B cell (primary cell): ENCODE measurements around the gene LIX1. TPM values are rescaled to one million over a fixed set of nuclear protein-coding genes. Genes with fewer than 3 reads are reported as not detected.
A peak's percentile ranks its signal among the peaks of the same experiment; 100 is the strongest.

ENCODE experiments used
- ATAC-seq: fragments of 200-7000 bp; cut with Tn5 transposase; one replicate; pipeline ENCODE4 v1.10.0; 2021; ENCODE audit warnings: low read depth, mild to moderate bottlenecking, moderate number of reproducible peaks, moderate library complexity
- CTCF ChIA-PET: fragments of 350-600 bp; sonication (Branson Sonifier 250); formaldehyde crosslinking; loops from one replicate; lab custom pipeline; 2021; ENCODE audit warnings: antibody characterized with exemption, inconsistent platforms; lab: Charles Lee
- POLR2A ChIA-PET: fragments of 350-600 bp; sonication (Branson Sonifier 250); formaldehyde crosslinking; loops from one replicate; lab custom pipeline; 2021; ENCODE audit warnings: antibody characterized with exemption; lab: Charles Lee
- DNase-seq: peaks from one replicate; pipeline ENCODE4 v3.0.0; 2013
- H2AFZ ChIP-seq: 2 replicates; pipeline ENCODE4 v1.6.1; 2012; ENCODE audit warnings: mild to moderate bottlenecking, low read depth, low read length; ENCODE audit not compliant: insufficient read depth, poor library complexity, severe bottlenecking
- H3K27ac ChIP-seq, 2 donors: 1 replicate in 1 of 2; 2 replicates in 1 of 2; pipeline ENCODE4 v1.5.1; 2012 to 2013; ENCODE audit warnings: low read length in 2 of 2, mild to moderate bottlenecking in 2 of 2, moderate library complexity in 1 of 2
- H3K27me3 ChIP-seq, 4 experiments: fragments of 200-600 bp in 1 of 4; sonication (generic) in 1 of 4; replicated peaks in 1 of 4; 1 replicate in 2 of 4; 2 replicates in 2 of 4; pipeline versions ENCODE4 v1.6.1 to v1.7.0; 2013 to 2016; ENCODE audit warnings: low read length in 3 of 4, mild to moderate bottlenecking in 2 of 4, mixed read lengths in 1 of 4, moderate library complexity in 1 of 4; ENCODE audit not compliant: insufficient read depth in 4 of 4, control insufficient read depth in 3 of 4; ENCODE audit errors: control extremely low read depth in 1 of 4
- H3K36me3 ChIP-seq, 2 experiments: replicated peaks in 1 of 2; 1 replicate in 1 of 2; 2 replicates in 1 of 2; pipeline versions ENCODE4 v1.6.1 to v1.7.1; 2013; ENCODE audit warnings: low read length in 1 of 2; ENCODE audit not compliant: insufficient read depth in 2 of 2, control insufficient read depth in 1 of 2; ENCODE audit errors: control extremely low read depth in 1 of 2, extremely low read depth in 1 of 2
- H3K4me1 ChIP-seq, 2 donors: fragments of 200-600 bp in 1 of 2; sonication (generic) in 1 of 2; 1 replicate in 1 of 2; 2 replicates in 1 of 2; pipeline versions ENCODE4 v1.5.1 to v1.6.1; 2013 to 2017; ENCODE audit warnings: low read length in 2 of 2; ENCODE audit not compliant: control insufficient read depth in 2 of 2, insufficient read depth in 2 of 2
- H3K4me2 ChIP-seq: replicated peaks from 2 replicates; pipeline ENCODE3; 2012; ENCODE audit warnings: mild to moderate bottlenecking, low read depth, low read length; ENCODE audit not compliant: poor library complexity, severe bottlenecking
- H3K4me3 ChIP-seq, 5 experiments: fragments of 200-600 bp in 1 of 5; sonication (generic) in 1 of 5; 1 replicate in 3 of 5; 2 replicates in 2 of 5; pipeline versions ENCODE4 v1.5.1 to v1.7.0; 2011 to 2016; ENCODE audit warnings: low read length in 4 of 5, mild to moderate bottlenecking in 4 of 5, low read depth in 2 of 5, control low read depth in 1 of 5, moderate library complexity in 1 of 5; ENCODE audit not compliant: insufficient read depth in 1 of 5; ENCODE audit errors: control extremely low read depth in 1 of 5, extremely low read depth in 1 of 5
- H3K79me2 ChIP-seq: fragments of 200-600 bp; sonication (generic); one replicate; pipeline ENCODE4 v1.6.0; 2016; ENCODE audit warnings: low read length; ENCODE audit not compliant: control insufficient read depth, insufficient read depth
- H3K9ac ChIP-seq: fragments of 200-600 bp; sonication (generic); 2 replicates; pipeline ENCODE4 v1.6.1; 2017; ENCODE audit warnings: mild to moderate bottlenecking, low read length, moderate library complexity
- H3K9me3 ChIP-seq, 3 donors: one replicate each; pipeline versions ENCODE4 v1.6.1 to v1.7.1; 2013; ENCODE audit warnings: low read length in 2 of 3; ENCODE audit not compliant: control insufficient read depth in 2 of 3, insufficient read depth in 1 of 3; ENCODE audit errors: control extremely low read depth in 1 of 3
- H4K20me1 ChIP-seq: 2 replicates; pipeline ENCODE4 v1.6.0; 2012; ENCODE audit warnings: mild to moderate bottlenecking, low read length; ENCODE audit not compliant: insufficient read depth, control insufficient read depth, poor library complexity, severe bottlenecking
- H3K27ac Mint-ChIP-seq: one replicate; pipeline ENCODE4 v1.8.0; 2021; ENCODE audit warnings: mixed read lengths
- H3K27me3 Mint-ChIP-seq: one replicate; pipeline ENCODE4 v1.8.0; 2021; ENCODE audit warnings: mixed read lengths
- H3K4me1 Mint-ChIP-seq: one replicate; pipeline ENCODE4 v1.8.0; 2021; ENCODE audit warnings: mixed read lengths
- H3K4me3 Mint-ChIP-seq: one replicate; pipeline ENCODE4 v1.8.0; 2021; ENCODE audit warnings: mixed read lengths
- H3K9me3 Mint-ChIP-seq: one replicate; pipeline ENCODE4 v1.8.0; 2022; ENCODE audit warnings: mixed read lengths; ENCODE audit not compliant: insufficient read depth
- CTCF ChIP-seq: fragments of 200-600 bp; IDR thresholded peaks from one replicate; pipeline ENCODE4 v1.8.0; 2022; ENCODE audit warnings: antibody characterized with exemption, mild to moderate bottlenecking
- EZH2 ChIP-seq: IDR thresholded peaks from 2 replicates; pipeline ENCODE4 v1.6.1; 2012; ENCODE audit warnings: borderline replicate concordance, low read depth, mild to moderate bottlenecking, moderate library complexity, low read length; ENCODE audit not compliant: insufficient read depth, poor library complexity, severe bottlenecking
- WGBS: methylation state at CpG from one replicate; pipeline ENCODE4 v1.1.5; 2013; ENCODE audit warnings: missing lambda C conversion rate; ENCODE audit not compliant: insufficient coverage; 5-methylcytosine and 5-hydroxymethylcytosine counted together
- intact Hi-C: fragments of 100-400 bp; cut with micrococcal nuclease; formaldehyde crosslinking; loops from one replicate; pipeline ENCODE4 v1.10.0; 2022
- polyA plus RNA-seq: library from polyadenylated mRNA; depleted of rRNA; stranded (reverse); fragments of >200 nt; gene quantifications from 2 replicates; pipeline ENCODE4 v1.2.3, GENCODE V29; 2012
- total RNA-seq, 2 donors: library from RNA; stranded (reverse); fragments of 120-200 nt in 1 of 2; gene quantifications; 1 replicate in 1 of 2; 2 replicates in 1 of 2; pipeline versions ENCODE4 v1.2.3 to v1.2.4, GENCODE V29; 2013 to 2022

The LIX1 gene
- total and polyA plus RNA-seq, 2 donors (not counting 1 experiment from before 2014, with no cell fraction given): not detected

DNA sequence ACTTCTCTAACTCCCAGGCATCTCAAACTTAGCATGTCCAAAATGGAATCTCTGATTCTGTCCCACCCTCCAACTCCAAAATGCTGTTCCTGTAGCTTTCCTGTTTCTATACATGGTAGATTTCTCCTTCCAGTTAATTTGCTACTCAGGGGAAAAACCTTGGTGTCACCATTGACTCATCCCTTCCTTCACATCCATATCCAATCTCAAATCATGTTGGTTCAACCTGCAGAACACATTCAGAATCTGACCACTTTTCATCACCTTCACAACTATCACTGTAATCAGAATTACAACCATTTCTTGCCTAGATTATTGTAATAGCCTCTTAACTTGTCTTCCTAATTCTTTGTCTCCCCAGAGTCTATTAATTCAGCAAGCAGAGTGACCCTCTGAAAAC lies 29.8 kb upstream of the LIX1 start:
- ATAC-seq (no peak), DNase-seq (no peak)
- Histone ChIP-seq H3K4me3 (no peak overlapping the region), H3K36me3 (peaks cover 15 to 68% of the 10 kb centered on the region in 2 experiments), H3K4me2 (no peak overlapping the region), H3K27me3 (no peaks in the 10 kb centered on the region), H3K4me1 (peaks cover 6 to 8% of the 10 kb centered on the region in 2 donors), H3K9ac (no peak overlapping the region), H3K79me2 (peaks cover 8% of the 10 kb centered on the region), H3K27ac (peak overlapping the region in 1 of 2 donors; percentile 17), H4K20me1 (no peaks in the 10 kb centered on the region), H2AFZ (no peak overlapping the region), H3K9me3 (no peaks in the 10 kb centered on the region)
- Mint-ChIP-seq H3K4me1 (peaks cover 8% of the 10 kb centered on the region), H3K4me3 (no peak overlapping the region), H3K9me3 (no peaks in the 10 kb centered on the region), H3K27ac (no peak overlapping the region), H3K27me3 (no peaks in the 10 kb centered on the region)
- POLR2A ChIA-PET: no interaction called here
- intact Hi-C loops: no loop called here
- CTCF ChIA-PET: interaction anchor here (1.6 kb wide), 1 partner anchor 420 kb away, joined by 3 read pairs; no protein-coding TSS in a partner anchor
- TF ChIP-seq EZH2 (no peak), CTCF (no peak)

GRCh38 chr5:97171703-97172102 lies 29.3 kb upstream of the LIX1 start:
- peaks cover 10% of the 10 kb centered on the region in 2 donors for H3K4me1 ChIP-seq
- peaks cover 8% of the 10 kb centered on the region for H3K79me2 ChIP-seq
- intact Hi-C loops: no loop called here
- DNase-seq: no peak
- ChIA-PET CTCF (interaction anchor here (1.6 kb wide), 1 partner anchor 419 kb away, joined by 3 read pairs; no protein-coding TSS in a partner anchor), POLR2A (no interaction called here)
- no peaks in the 10 kb centered on the region for H3K9me3 ChIP-seq
- no peaks in the 10 kb centered on the region for H3K27me3 Mint-ChIP-seq
- no peak overlapping the region for H3K4me3 Mint-ChIP-seq
- H3K4me3 ChIP-seq: no peak overlapping the region
- H3K9me3 Mint-ChIP-seq: no peaks in the 10 kb centered on the region
- peaks cover 15 to 63% of the 10 kb centered on the region in 2 experiments for H3K36me3 ChIP-seq
- ATAC-seq: no peak
- no peaks in the 10 kb centered on the region for H4K20me1 ChIP-seq
- H3K27ac Mint-ChIP-seq: no peak overlapping the region
- peak overlapping the region in 1 of 2 donors; percentile 17 for H3K27ac ChIP-seq
- 100% methylated on average over 2 of the region's 3 CpGs for WGBS
- no peak overlapping the region for H2AFZ ChIP-seq
- no peaks in the 10 kb centered on the region for H3K27me3 ChIP-seq
- H3K4me2 ChIP-seq: no peak overlapping the region
- peaks cover 9% of the 10 kb centered on the region for H3K4me1 Mint-ChIP-seq
- TF ChIP-seq EZH2 (no peak), CTCF (no peak)
- no peak overlapping the region for H3K9ac ChIP-seq
